PC-9 (cell line): ENCODE measurements around the gene TRABD2B.

Experiments
- EZH2 ChIP-seq: fragments of 200-600 bp; sonication (generic); IDR thresholded peaks from 2 replicates; pipeline ENCODE4 v1.8.0; 2017; ENCODE audit warnings: antibody characterized with exemption, low read depth
- TF ChIP-seq, protein P1 (sequence below): fragments of 200-600 bp; sonication (generic); conservative IDR thresholded peaks from 2 replicates; pipeline ENCODE4 v1.6.1; 2017; ENCODE audit warnings: mixed run types, antibody characterized with exemption, mild to moderate bottlenecking, moderate library complexity

DNA sequence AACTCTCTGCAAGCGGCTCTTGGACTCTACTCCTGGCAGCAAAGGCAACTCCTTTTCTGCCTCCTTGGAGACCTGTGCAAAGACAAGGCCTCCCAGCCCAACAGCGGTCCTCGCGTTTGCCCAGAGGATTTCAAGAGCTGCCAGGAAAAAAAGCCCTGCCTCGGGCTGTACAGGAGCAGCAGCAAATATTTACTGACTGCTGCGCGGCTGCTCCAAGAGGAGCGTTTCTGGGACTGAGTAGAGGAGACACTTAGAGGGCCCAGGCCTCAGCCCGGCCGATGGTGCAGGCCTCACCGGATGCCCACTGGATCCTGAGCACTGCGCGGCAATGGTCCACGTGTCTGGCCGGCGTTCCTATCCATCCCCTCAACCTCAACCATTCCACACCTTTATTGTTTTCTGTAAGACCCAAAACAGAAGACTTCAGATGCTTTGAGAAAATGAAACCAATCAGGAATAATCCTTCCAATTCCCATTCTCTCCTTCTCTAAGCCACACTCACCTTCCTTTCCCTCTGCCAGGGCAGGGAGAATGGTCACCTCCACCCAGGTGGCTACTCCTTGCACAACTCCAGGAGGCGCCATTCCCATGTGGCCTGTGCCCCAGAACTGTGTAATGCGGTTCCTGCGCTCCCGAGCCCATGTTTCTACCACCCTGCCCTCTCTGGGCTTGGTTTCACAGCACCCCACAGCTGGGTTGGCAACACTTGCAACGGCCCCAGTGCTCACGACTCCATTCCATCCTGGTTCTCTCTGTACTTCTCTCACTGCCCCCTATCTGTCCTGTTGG, 215.8 kb downstream of the TRABD2B start:
- TF ChIP-seq, protein P1, sequence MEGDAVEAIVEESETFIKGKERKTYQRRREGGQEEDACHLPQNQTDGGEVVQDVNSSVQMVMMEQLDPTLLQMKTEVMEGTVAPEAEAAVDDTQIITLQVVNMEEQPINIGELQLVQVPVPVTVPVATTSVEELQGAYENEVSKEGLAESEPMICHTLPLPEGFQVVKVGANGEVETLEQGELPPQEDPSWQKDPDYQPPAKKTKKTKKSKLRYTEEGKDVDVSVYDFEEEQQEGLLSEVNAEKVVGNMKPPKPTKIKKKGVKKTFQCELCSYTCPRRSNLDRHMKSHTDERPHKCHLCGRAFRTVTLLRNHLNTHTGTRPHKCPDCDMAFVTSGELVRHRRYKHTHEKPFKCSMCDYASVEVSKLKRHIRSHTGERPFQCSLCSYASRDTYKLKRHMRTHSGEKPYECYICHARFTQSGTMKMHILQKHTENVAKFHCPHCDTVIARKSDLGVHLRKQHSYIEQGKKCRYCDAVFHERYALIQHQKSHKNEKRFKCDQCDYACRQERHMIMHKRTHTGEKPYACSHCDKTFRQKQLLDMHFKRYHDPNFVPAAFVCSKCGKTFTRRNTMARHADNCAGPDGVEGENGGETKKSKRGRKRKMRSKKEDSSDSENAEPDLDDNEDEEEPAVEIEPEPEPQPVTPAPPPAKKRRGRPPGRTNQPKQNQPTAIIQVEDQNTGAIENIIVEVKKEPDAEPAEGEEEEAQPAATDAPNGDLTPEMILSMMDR: no peak
- no peak for TF ChIP-seq EZH2
